Measurements from ENCODE around the gene TRMU. TPM values are rescaled to one million over a fixed set of nuclear protein-coding genes. Genes with fewer than 3 reads are reported as not detected.

The TRMU gene
- total and polyA plus RNA-seq, 4 donors = 14.3 to 34.4 (median 18.6) TPM

DNA sequence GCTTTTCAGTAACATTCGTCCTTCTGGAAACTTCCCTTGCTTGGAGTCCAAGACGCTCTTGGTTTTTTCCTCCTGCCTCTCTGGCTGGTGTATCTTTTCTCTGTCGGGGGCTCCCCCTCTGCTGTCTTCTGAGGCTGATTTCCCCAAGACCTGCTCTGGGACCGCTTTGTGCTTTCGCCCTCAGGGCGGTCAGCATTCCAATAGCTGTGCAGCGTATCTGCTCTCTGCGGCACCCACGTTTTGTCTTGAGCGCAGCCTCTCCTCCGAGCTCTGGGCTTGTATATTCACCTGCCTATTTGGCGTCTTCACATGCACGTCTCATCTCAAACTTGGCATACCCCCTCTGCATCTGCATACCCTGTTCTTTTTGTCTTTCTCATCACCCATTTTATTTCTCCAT lies 36.4 kb upstream of the TRMU start:
- no peak for DNase-seq (ENCODE audit: low spot score)
- Histone ChIP-seq H3K9me3 (ENCODE audit: control insufficient read depth in 4 of 4, low read length in 3 of 4) (no peaks in the 10 kb centered on the region), H3K4me3 (ENCODE audit: low read depth in 1 of 3, low read length in 3 of 3) (no peak overlapping the region), H3K4me1 (ENCODE audit: control insufficient read depth in 4 of 4, insufficient read depth in 4 of 4, low read length in 3 of 4) (peaks cover 7 to 28% (median 16%) of the 10 kb centered on the region in 4 donors), H3K27ac (ENCODE audit: low read depth in 1 of 2, low read length in 2 of 2) (no peak overlapping the region), H3K27me3 (ENCODE audit: control insufficient read depth in 4 of 4, insufficient read depth in 4 of 4, low read length in 3 of 4) (no peaks in the 10 kb centered on the region), H3K36me3 (ENCODE audit: control insufficient read depth in 4 of 4, insufficient read depth in 3 of 4, low read depth in 1 of 4, low read length in 3 of 4) (no peaks in the 10 kb centered on the region), H3K9ac (ENCODE audit: low read depth in 1 of 2, low read length in 2 of 2) (no peak overlapping the region)
- TF ChIP-seq, protein P1, sequence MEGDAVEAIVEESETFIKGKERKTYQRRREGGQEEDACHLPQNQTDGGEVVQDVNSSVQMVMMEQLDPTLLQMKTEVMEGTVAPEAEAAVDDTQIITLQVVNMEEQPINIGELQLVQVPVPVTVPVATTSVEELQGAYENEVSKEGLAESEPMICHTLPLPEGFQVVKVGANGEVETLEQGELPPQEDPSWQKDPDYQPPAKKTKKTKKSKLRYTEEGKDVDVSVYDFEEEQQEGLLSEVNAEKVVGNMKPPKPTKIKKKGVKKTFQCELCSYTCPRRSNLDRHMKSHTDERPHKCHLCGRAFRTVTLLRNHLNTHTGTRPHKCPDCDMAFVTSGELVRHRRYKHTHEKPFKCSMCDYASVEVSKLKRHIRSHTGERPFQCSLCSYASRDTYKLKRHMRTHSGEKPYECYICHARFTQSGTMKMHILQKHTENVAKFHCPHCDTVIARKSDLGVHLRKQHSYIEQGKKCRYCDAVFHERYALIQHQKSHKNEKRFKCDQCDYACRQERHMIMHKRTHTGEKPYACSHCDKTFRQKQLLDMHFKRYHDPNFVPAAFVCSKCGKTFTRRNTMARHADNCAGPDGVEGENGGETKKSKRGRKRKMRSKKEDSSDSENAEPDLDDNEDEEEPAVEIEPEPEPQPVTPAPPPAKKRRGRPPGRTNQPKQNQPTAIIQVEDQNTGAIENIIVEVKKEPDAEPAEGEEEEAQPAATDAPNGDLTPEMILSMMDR (IDR thresholded peaks at IDR 0.05; ENCODE audit: low read depth, low read length, missing input control) = no peak
- TF ChIP-seq NR2F2 (IDR thresholded peaks at IDR 0.05) (no peak), JUND (IDR thresholded peaks at IDR 0.05) (no peak), HNF4G (IDR thresholded peaks at IDR 0.05) (no peak), HNF4A (conservative IDR thresholded peaks at IDR 0.05) (no peak), TAF1 (conservative IDR thresholded peaks at IDR 0.05) (no peak), GABPA (IDR thresholded peaks at IDR 0.05 in 1 of 2, conservative IDR thresholded peaks at IDR 0.05 in 1 of 2) (no peak), EGR1 (IDR thresholded peaks at IDR 0.05; ENCODE audit: low read depth in 2 of 2) (no peak), RAD21 (IDR thresholded peaks at IDR 0.05) (no peak), YY1 (IDR thresholded peaks at IDR 0.05) (no peak), SP1 (IDR thresholded peaks at IDR 0.05) (no peak), RXRA (IDR thresholded peaks at IDR 0.05) (no peak), FOXA2 (IDR thresholded peaks at IDR 0.05) (no peak)
- TF ChIP-seq, protein P2, sequence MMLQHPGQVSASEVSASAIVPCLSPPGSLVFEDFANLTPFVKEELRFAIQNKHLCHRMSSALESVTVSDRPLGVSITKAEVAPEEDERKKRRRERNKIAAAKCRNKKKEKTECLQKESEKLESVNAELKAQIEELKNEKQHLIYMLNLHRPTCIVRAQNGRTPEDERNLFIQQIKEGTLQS (IDR thresholded peaks at IDR 0.05) = no peak
- TF ChIP-seq, protein P3, sequence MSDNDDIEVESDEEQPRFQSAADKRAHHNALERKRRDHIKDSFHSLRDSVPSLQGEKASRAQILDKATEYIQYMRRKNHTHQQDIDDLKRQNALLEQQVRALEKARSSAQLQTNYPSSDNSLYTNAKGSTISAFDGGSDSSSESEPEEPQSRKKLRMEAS (IDR thresholded peaks at IDR 0.05) = no peak
- TF ChIP-seq, protein P4, sequence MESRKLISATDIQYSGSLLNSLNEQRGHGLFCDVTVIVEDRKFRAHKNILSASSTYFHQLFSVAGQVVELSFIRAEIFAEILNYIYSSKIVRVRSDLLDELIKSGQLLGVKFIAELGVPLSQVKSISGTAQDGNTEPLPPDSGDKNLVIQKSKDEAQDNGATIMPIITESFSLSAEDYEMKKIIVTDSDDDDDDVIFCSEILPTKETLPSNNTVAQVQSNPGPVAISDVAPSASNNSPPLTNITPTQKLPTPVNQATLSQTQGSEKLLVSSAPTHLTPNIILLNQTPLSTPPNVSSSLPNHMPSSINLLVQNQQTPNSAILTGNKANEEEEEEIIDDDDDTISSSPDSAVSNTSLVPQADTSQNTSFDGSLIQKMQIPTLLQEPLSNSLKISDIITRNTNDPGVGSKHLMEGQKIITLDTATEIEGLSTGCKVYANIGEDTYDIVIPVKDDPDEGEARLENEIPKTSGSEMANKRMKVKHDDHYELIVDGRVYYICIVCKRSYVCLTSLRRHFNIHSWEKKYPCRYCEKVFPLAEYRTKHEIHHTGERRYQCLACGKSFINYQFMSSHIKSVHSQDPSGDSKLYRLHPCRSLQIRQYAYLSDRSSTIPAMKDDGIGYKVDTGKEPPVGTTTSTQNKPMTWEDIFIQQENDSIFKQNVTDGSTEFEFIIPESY (IDR thresholded peaks at IDR 0.05) = no peak
- 96% methylated on average over 13 of the region's 13 CpGs for WGBS

DNA sequence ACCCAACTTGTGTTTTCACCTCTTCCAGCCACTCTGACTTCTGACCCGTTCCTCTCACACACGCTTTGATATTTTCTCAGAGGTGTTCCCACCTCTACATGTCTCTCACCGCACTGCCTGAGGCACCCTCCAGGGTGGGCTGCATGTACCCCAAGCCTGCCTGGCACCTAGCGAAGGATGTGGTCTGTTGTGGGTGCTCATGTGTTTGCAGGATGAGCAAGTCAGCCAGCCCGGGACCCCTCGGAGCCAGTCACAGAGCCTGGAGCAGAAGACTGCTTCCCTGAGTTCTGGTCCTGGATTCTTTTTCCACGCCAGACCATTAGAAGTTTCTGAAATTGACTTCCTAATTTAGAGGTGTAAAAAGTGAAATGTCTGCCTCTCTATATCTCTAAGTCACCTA lies 35.0 kb upstream of the TRMU start:
- H3K36me3 ChIP-seq (ENCODE audit: control insufficient read depth in 4 of 4, insufficient read depth in 3 of 4, low read depth in 1 of 4, low read length in 3 of 4) = no peaks in the 10 kb centered on the region
- TF ChIP-seq, protein P3 (IDR thresholded peaks at IDR 0.05) = no peak
- TF ChIP-seq NR2F2 (IDR thresholded peaks at IDR 0.05) = no peak
- TF ChIP-seq YY1 (IDR thresholded peaks at IDR 0.05) = no peak
- TF ChIP-seq FOXA1 (IDR thresholded peaks at IDR 0.05) = no peak
- no peak for TF ChIP-seq TAF1 (conservative IDR thresholded peaks at IDR 0.05)
- TF ChIP-seq EGR1 (IDR thresholded peaks at IDR 0.05; ENCODE audit: low read depth in 2 of 2) = no peak
- TF ChIP-seq SP1 (IDR thresholded peaks at IDR 0.05) = no peak
- no peak for TF ChIP-seq HNF4G (IDR thresholded peaks at IDR 0.05)
- TF ChIP-seq, protein P2 (IDR thresholded peaks at IDR 0.05) = no peak
- no peak for TF ChIP-seq RXRA (IDR thresholded peaks at IDR 0.05)
- TF ChIP-seq, protein P5, sequence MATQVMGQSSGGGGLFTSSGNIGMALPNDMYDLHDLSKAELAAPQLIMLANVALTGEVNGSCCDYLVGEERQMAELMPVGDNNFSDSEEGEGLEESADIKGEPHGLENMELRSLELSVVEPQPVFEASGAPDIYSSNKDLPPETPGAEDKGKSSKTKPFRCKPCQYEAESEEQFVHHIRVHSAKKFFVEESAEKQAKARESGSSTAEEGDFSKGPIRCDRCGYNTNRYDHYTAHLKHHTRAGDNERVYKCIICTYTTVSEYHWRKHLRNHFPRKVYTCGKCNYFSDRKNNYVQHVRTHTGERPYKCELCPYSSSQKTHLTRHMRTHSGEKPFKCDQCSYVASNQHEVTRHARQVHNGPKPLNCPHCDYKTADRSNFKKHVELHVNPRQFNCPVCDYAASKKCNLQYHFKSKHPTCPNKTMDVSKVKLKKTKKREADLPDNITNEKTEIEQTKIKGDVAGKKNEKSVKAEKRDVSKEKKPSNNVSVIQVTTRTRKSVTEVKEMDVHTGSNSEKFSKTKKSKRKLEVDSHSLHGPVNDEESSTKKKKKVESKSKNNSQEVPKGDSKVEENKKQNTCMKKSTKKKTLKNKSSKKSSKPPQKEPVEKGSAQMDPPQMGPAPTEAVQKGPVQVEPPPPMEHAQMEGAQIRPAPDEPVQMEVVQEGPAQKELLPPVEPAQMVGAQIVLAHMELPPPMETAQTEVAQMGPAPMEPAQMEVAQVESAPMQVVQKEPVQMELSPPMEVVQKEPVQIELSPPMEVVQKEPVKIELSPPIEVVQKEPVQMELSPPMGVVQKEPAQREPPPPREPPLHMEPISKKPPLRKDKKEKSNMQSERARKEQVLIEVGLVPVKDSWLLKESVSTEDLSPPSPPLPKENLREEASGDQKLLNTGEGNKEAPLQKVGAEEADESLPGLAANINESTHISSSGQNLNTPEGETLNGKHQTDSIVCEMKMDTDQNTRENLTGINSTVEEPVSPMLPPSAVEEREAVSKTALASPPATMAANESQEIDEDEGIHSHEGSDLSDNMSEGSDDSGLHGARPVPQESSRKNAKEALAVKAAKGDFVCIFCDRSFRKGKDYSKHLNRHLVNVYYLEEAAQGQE (IDR thresholded peaks at IDR 0.05) = no peak
- TF ChIP-seq FOXA2 (IDR thresholded peaks at IDR 0.05) = no peak
- TF ChIP-seq JUND (IDR thresholded peaks at IDR 0.05) = no peak
- no peak for TF ChIP-seq HNF4A (conservative IDR thresholded peaks at IDR 0.05)
- TF ChIP-seq RAD21 (IDR thresholded peaks at IDR 0.05) = no peak
- TF ChIP-seq, protein P1 (IDR thresholded peaks at IDR 0.05; ENCODE audit: low read depth, low read length, missing input control) = no peak
- TF ChIP-seq, protein P4 (IDR thresholded peaks at IDR 0.05) = no peak
- no peak overlapping the region for H3K4me3 ChIP-seq (ENCODE audit: low read depth in 1 of 3, low read length in 3 of 3)
- H3K9me3 ChIP-seq (ENCODE audit: control insufficient read depth in 4 of 4, low read length in 3 of 4) = no peaks in the 10 kb centered on the region
- 95% methylated on average over 7 of the region's 7 CpGs for WGBS
- H3K9ac ChIP-seq (ENCODE audit: low read depth in 1 of 2, low read length in 2 of 2) = no peak overlapping the region
- DNase-seq (ENCODE audit: low spot score) = no peak
- H3K27me3 ChIP-seq (ENCODE audit: control insufficient read depth in 4 of 4, insufficient read depth in 4 of 4, low read length in 3 of 4) = no peaks in the 10 kb centered on the region
- peaks cover 7 to 21% (median 16%) of the 10 kb centered on the region in 4 donors for H3K4me1 ChIP-seq (ENCODE audit: control insufficient read depth in 4 of 4, insufficient read depth in 4 of 4, low read length in 3 of 4)
- no peak overlapping the region for H3K27ac ChIP-seq (ENCODE audit: low read depth in 1 of 2, low read length in 2 of 2)

Measured in liver (tissue), 9 donors.